Parathyroid adenoma (tissue), 2 donors: ENCODE results near the gene IFNA2.

Experiments used
- H2AFZ ChIP-seq: fragments of 300-600 bp; sonication (generic); one replicate; pipeline ENCODE4 v1.7.0; 2017; ENCODE audit warnings: antibody characterized with exemption, mild to moderate bottlenecking
- H3K27ac ChIP-seq: fragments of 300-600 bp; sonication (generic); one replicate; pipeline ENCODE4 v1.7.0; 2017
- H3K27me3 ChIP-seq: fragments of 300-600 bp; sonication (generic); one replicate; pipeline ENCODE4 v1.7.0; 2017; ENCODE audit warnings: low read length; ENCODE audit not compliant: control insufficient read depth, insufficient read depth
- H3K36me3 ChIP-seq: fragments of 300-600 bp; sonication (generic); one replicate; pipeline ENCODE4 v1.7.0; 2017; ENCODE audit warnings: low read length; ENCODE audit not compliant: control insufficient read depth, insufficient read depth
- H3K4me1 ChIP-seq: fragments of 300-600 bp; sonication (generic); one replicate; pipeline ENCODE4 v1.7.0; 2017; ENCODE audit warnings: control low read depth
- H3K4me2 ChIP-seq: fragments of 300-600 bp; sonication (generic); one replicate; pipeline ENCODE4 v1.7.0; 2017; ENCODE audit warnings: low read length
- H3K4me3 ChIP-seq: fragments of 300-600 bp; sonication (generic); one replicate; pipeline ENCODE4 v1.7.0; 2017; ENCODE audit warnings: low read depth, low read length
- H3K79me2 ChIP-seq: fragments of 300-600 bp; sonication (generic); one replicate; pipeline ENCODE4 v1.7.0; 2017; ENCODE audit warnings: control low read depth
- H3K9ac ChIP-seq: fragments of 300-600 bp; sonication (generic); one replicate; pipeline ENCODE4 v1.7.0; 2017; ENCODE audit warnings: mild to moderate bottlenecking
- H3K9me3 ChIP-seq: fragments of 300-600 bp; sonication (generic); one replicate; pipeline ENCODE4 v1.7.0; 2017; ENCODE audit warnings: low read length; ENCODE audit not compliant: control insufficient read depth
- TF ChIP-seq, protein P1 (sequence below): fragments of 300-600 bp; sonication (generic); IDR thresholded peaks from one replicate; pipeline ENCODE4 v1.7.0; 2017; ENCODE audit warnings: antibody characterized with exemption, mild to moderate bottlenecking
- donor health status: primary hyperparathyroidism.

IFNA2 gene

GRCh38 chr9:21428235-21428634 is 43.0 kb upstream of the IFNA2 start:
- H3K79me2 ChIP-seq = no peaks in the 10 kb centered on the region
- H3K9me3 ChIP-seq = no peaks in the 10 kb centered on the region
- no peak overlapping the region for H3K4me3 ChIP-seq
- no peaks in the 10 kb centered on the region for H3K27me3 ChIP-seq
- peaks cover 3% of the 10 kb centered on the region for H3K36me3 ChIP-seq
- H3K9ac ChIP-seq = no peak overlapping the region
- no peaks in the 10 kb centered on the region for H3K4me1 ChIP-seq
- no peak overlapping the region for H3K4me2 ChIP-seq
- no peak overlapping the region for H3K27ac ChIP-seq
- TF ChIP-seq, protein P1, sequence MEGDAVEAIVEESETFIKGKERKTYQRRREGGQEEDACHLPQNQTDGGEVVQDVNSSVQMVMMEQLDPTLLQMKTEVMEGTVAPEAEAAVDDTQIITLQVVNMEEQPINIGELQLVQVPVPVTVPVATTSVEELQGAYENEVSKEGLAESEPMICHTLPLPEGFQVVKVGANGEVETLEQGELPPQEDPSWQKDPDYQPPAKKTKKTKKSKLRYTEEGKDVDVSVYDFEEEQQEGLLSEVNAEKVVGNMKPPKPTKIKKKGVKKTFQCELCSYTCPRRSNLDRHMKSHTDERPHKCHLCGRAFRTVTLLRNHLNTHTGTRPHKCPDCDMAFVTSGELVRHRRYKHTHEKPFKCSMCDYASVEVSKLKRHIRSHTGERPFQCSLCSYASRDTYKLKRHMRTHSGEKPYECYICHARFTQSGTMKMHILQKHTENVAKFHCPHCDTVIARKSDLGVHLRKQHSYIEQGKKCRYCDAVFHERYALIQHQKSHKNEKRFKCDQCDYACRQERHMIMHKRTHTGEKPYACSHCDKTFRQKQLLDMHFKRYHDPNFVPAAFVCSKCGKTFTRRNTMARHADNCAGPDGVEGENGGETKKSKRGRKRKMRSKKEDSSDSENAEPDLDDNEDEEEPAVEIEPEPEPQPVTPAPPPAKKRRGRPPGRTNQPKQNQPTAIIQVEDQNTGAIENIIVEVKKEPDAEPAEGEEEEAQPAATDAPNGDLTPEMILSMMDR = no peak
- H2AFZ ChIP-seq = no peak overlapping the region

DNA sequence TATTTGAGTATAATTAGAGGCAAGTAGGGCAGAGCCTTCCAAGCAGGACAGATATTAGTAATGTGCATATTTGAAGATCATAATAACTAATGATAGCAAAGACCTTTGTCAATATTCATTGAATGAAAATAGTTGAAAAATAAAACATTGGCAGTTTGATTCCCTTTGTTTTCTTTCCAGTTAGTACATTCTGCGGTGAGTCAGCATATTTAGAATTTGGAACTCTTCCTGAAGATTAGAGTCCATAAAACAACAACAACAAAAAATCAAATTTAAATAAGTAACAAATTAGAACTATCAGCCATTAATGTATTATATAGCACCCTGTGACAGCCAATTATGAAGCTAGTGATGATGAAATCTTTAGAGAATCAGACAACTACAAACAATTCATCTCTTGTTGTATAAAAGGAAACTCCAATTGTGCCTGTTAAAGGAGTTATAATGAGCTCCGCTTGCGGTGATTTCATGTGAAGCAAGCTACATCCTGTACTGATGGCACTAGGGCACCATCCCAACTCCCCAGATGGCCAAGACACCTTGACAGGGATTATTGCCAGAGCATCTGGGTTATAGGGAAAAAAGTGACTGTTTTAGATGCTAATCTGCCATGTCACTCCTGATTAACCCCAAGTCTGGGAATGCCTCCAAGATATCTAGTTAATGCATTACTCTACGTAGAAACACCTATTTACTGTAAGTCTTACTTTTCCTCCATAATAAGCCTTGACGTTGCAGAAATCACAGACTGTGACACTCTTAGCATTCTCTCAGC is 30.5 kb upstream of the IFNA2 start:
- TF ChIP-seq, protein P1 = no peak
- no peaks in the 10 kb centered on the region for H3K36me3 ChIP-seq
- H3K9me3 ChIP-seq = no peaks in the 10 kb centered on the region
- no peaks in the 10 kb centered on the region for H3K4me1 ChIP-seq
- no peak overlapping the region for H3K4me2 ChIP-seq
- H3K9ac ChIP-seq = no peak overlapping the region
- H3K27ac ChIP-seq = no peak overlapping the region
- H3K79me2 ChIP-seq = no peaks in the 10 kb centered on the region
- no peaks in the 10 kb centered on the region for H3K27me3 ChIP-seq
- H2AFZ ChIP-seq = no peak overlapping the region
- H3K4me3 ChIP-seq = no peak overlapping the region

DNA sequence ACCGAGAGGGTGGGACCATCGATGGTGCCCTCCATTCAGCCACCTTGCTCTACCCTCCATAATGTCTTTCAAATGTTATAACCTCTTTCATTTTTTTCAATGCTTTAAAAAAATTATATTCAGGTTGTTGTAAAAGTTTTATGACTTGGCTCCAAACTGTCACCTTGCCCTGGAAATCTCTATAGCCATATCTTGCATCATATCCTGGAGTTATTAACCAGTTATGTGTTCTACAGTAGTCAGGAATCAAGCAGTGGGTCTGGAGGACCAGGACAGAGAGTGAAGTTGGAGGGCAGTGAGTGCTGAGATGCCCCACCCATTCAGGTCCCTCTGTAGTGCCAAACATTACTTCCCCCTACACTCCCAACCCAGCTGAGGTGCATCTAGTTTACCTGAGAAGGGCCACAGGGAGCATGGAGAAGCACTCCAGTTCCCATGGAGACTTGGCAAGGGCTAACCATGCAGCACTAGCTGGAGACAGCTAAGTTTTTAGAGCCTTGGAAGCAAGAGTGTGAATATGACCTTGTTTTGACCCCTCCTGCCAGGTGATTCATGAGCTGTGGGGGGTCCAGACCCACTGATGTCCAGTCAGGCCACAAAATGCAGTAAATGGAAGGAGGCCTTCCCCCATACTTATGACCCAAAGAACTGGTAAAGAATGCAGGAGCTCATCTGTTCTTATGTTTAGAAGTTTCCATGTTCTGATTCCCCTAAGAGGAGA is 29.2 kb upstream of the IFNA2 start:
- no peaks in the 10 kb centered on the region for H3K79me2 ChIP-seq
- no peak overlapping the region for H2AFZ ChIP-seq
- no peaks in the 10 kb centered on the region for H3K9me3 ChIP-seq
- H3K9ac ChIP-seq = no peak overlapping the region
- TF ChIP-seq, protein P1 = no peak
- no peaks in the 10 kb centered on the region for H3K4me1 ChIP-seq
- no peaks in the 10 kb centered on the region for H3K36me3 ChIP-seq
- no peak overlapping the region for H3K27ac ChIP-seq
- no peak overlapping the region for H3K4me3 ChIP-seq
- no peak overlapping the region for H3K4me2 ChIP-seq
- no peaks in the 10 kb centered on the region for H3K27me3 ChIP-seq

- Histone ChIP-seq H3K9me3 (no peaks in the 10 kb centered on the region), H3K27me3 (no peaks in the 10 kb centered on the region), H3K4me2 (no peak overlapping the region), H2AFZ (no peak overlapping the region), H3K79me2 (no peaks in the 10 kb centered on the region), H3K27ac (no peak overlapping the region), H3K4me1 (no peaks in the 10 kb centered on the region), H3K4me3 (no peak overlapping the region), H3K36me3 (no peaks in the 10 kb centered on the region), H3K9ac (no peak overlapping the region)
- TF ChIP-seq, protein P1 = no peak
These were observed 28.4 kb upstream of the IFNA2 start for GRCh38 chr9:21413624-21414023.
